GM19240 (cell line): Measurements from ENCODE around the gene KRT8.

Source experiments
- DNase-seq: peaks from one replicate; pipeline ENCODE4 v3.0.0; 2011; ENCODE audit warnings: low spot score; ENCODE audit not compliant: insufficient read length

KRT8 gene

GRCh38 chr12:52925717-52926595 lies 21.1 kb upstream of the KRT8 start:
- DNase-seq, result no peak

- no peak for DNase-seq
Observed at GRCh38 chr12:52924764-52925716, 20.2 kb upstream of the KRT8 start.

GRCh38 chr12:52921488-52922165 lies 16.8 kb upstream of the KRT8 start:
- no peak for DNase-seq

GRCh38 chr12:52920937-52921336 lies 16.1 kb upstream of the KRT8 start:
- DNase-seq, result no peak

- DNase-seq, result no peak
Observed at GRCh38 chr12:52918784-52919183, 13.9 kb upstream of the KRT8 start.

GRCh38 chr12:52918351-52918750 lies 13.5 kb upstream of the KRT8 start:
- no peak for DNase-seq

GRCh38 chr12:52917800-52918199 lies 12.9 kb upstream of the KRT8 start:
- no peak for DNase-seq

- DNase-seq, result no peak
Observed at GRCh38 chr12:52916216-52916615, 11.3 kb upstream of the KRT8 start.

GRCh38 chr12:52915637-52916036 lies 10.8 kb upstream of the KRT8 start:
- no peak for DNase-seq

GRCh38 chr12:52914576-52915121 lies 9.8 kb upstream of the KRT8 start:
- DNase-seq, result no peak

- DNase-seq, result no peak
Observed at GRCh38 chr12:52913431-52913821, 8.6 kb upstream of the KRT8 start.

GRCh38 chr12:52912711-52913430 lies 8.0 kb upstream of the KRT8 start:
- DNase-seq, result no peak

GRCh38 chr12:52910248-52910883 lies 5.5 kb upstream of the KRT8 start:
- DNase-seq, result no peak

- DNase-seq, result no peak
Observed at GRCh38 chr12:52909796-52910195, 4.9 kb upstream of the KRT8 start.

GRCh38 chr12:52909331-52909730 lies 4.5 kb upstream of the KRT8 start:
- no peak for DNase-seq

- no peak for DNase-seq
Observed at GRCh38 chr12:52907092-52907810, 2.4 kb upstream of the KRT8 start.

- no peak for DNase-seq
Observed at GRCh38 chr12:52906191-52906601, 1.3 kb upstream of the KRT8 start.

- no peak for DNase-seq
Observed at GRCh38 chr12:52903855-52904508, 894 bp downstream of the KRT8 start.

GRCh38 chr12:52903285-52903854 lies 1.5 kb downstream of the KRT8 start:
- peak; percentile 35 for DNase-seq
